Esophagus muscularis mucosa (tissue), 4 donors: Measurements from ENCODE around the gene HOXA9. TPM values are rescaled to one million over a fixed set of nuclear protein-coding genes. Genes with fewer than 3 reads are reported as not detected.

Experiments
- DNase-seq: peaks from one replicate; pipeline ENCODE4 v3.0.0-alpha.2; 2017; ENCODE audit errors: extremely low spot score
- H3K27ac ChIP-seq, 4 donors: fragments of 200-600 bp; sonication (generic); replicated peaks in 1 of 4; 1 replicate in 3 of 4; 2 replicates in 1 of 4; pipeline ENCODE4 v1.5.1; 2016 to 2019; ENCODE audit warnings: mild to moderate bottlenecking in 1 of 4
- H3K27me3 ChIP-seq, 4 donors: fragments of 200-600 bp; sonication (generic); one replicate each; pipeline versions ENCODE4 v1.5.1 to v1.6.0; 2016 to 2019
- H3K36me3 ChIP-seq, 4 donors: fragments of 200-600 bp; sonication (generic); one replicate each; pipeline ENCODE4 v1.5.1; 2016 to 2019
- H3K4me1 ChIP-seq, 4 donors: fragments of 200-600 bp; sonication (generic); one replicate each; pipeline ENCODE4 v1.5.1; 2016 to 2019
- H3K4me3 ChIP-seq, 4 donors: fragments of 200-600 bp; sonication (generic); 1 replicate in 2 of 4; 2 replicates in 2 of 4; pipeline ENCODE4 v1.5.1; 2016 to 2019; ENCODE audit warnings: mild to moderate bottlenecking in 4 of 4, moderate library complexity in 1 of 4
- H3K9me3 ChIP-seq, 4 donors: fragments of 200-600 bp; sonication (generic); 1 replicate in 3 of 4; 2 replicates in 1 of 4; pipeline ENCODE4 v1.5.1; 2016 to 2019
- CTCF ChIP-seq, 3 experiments: fragments of 200-600 bp in 2 of 3; fragments of 450-650 bp in 1 of 3; sonication (generic) in 2 of 3; IDR thresholded peaks; one replicate each; pipeline ENCODE4 v1.5.1; 2017 to 2019; ENCODE audit warnings: antibody characterized with exemption in 3 of 3, mild to moderate bottlenecking in 2 of 3, moderate library complexity in 1 of 3
- EP300 ChIP-seq: sonication (generic); formaldehyde crosslinking; IDR thresholded peaks from one replicate; pipeline ENCODE4 v1.6.1; 2017; ENCODE audit warnings: antibody characterized with exemption
- POLR2A ChIP-seq: fragments of 450-650 bp; IDR thresholded peaks from one replicate; pipeline ENCODE4 v1.6.1; 2017; ENCODE audit warnings: antibody characterized with exemption, moderate library complexity, mild to moderate bottlenecking, low read depth
- POLR2AphosphoS5 ChIP-seq, 2 donors: sonication (generic); formaldehyde crosslinking; IDR thresholded peaks; one replicate each; pipeline ENCODE4 v1.6.1; 2017; ENCODE audit warnings: antibody characterized with exemption in 2 of 2
- WGBS: methylation state at CpG from one replicate; pipeline ENCODE4 v1.1.5; 2018; 5-methylcytosine and 5-hydroxymethylcytosine counted together
- intact Hi-C: fragments of 100-400 bp; cut with DNase I; formaldehyde crosslinking; loops from one replicate; pipeline ENCODE4 v1.15.1; 2023
- total RNA-seq, 4 donors: library from RNA; depleted of rRNA; stranded (reverse); fragments of >200 nt; gene quantifications; one replicate each; pipeline versions ENCODE4 v1.1.0 to v1.2.1, GENCODE V29; 2016

Gene HOXA9
- total RNA-seq, 4 donors from 2014 or later, result 0.50 TPM; not detected in 3

GRCh38 chr7:27188386-27189294, 23.3 kb upstream of the HOXA9 start:
- Histone ChIP-seq H3K27ac (no peak overlapping the region), H3K36me3 (no peaks in the 10 kb centered on the region), H3K27me3 (peaks cover 9 to 100% (median 95%) of the 10 kb centered on the region in 4 donors), H3K4me1 (peaks cover 44 to 71% (median 61%) of the 10 kb centered on the region in 4 donors), H3K4me3 (peak overlapping the region; percentile 3 to 27 (median 20)), H3K9me3 (no peaks in the 10 kb centered on the region)
- WGBS, result 11% methylated on average over 8 of the region's 49 CpGs
- DNase-seq, result no peak
- TF ChIP-seq POLR2AphosphoS5 (IDR thresholded peaks at IDR 0.05), result no peak
- no peak for TF ChIP-seq CTCF (IDR thresholded peaks at IDR 0.05)
- intact Hi-C loops, result no loop called here

GRCh38 chr7:27187475-27188385, 22.4 kb upstream of the HOXA9 start:
- peaks cover 47 to 71% (median 61%) of the 10 kb centered on the region in 4 donors for H3K4me1 ChIP-seq
- H3K9me3 ChIP-seq, result no peaks in the 10 kb centered on the region
- no peak overlapping the region for H3K27ac ChIP-seq
- H3K4me3 ChIP-seq, result peak overlapping the region in 2 of 4 donors; percentile 20 to 27
- TF ChIP-seq POLR2A (no peak), CTCF (IDR thresholded peaks at IDR 0.05) (no peak), EP300 (no peak), POLR2AphosphoS5 (IDR thresholded peaks at IDR 0.05) (no peak)
- H3K27me3 ChIP-seq, result peaks cover 15 to 100% (median 95%) of the 10 kb centered on the region in 4 donors
- intact Hi-C loops, result no loop called here
- H3K36me3 ChIP-seq, result no peaks in the 10 kb centered on the region
- DNase-seq, result no peak
- WGBS, result 8% methylated on average over 37 of the region's 46 CpGs

GRCh38 chr7:27186668-27187474, 21.5 kb upstream of the HOXA9 start:
- no peak for DNase-seq
- WGBS, result 32% methylated on average over 4 of the region's 4 CpGs
- intact Hi-C loops, result no loop called here
- Histone ChIP-seq H3K4me1 (peaks cover 42 to 67% (median 53%) of the 10 kb centered on the region in 4 donors), H3K27ac (no peak overlapping the region), H3K4me3 (no peak overlapping the region), H3K9me3 (no peaks in the 10 kb centered on the region), H3K27me3 (peaks cover 15 to 100% (median 99%) of the 10 kb centered on the region in 4 donors), H3K36me3 (no peaks in the 10 kb centered on the region)
- no peak for TF ChIP-seq CTCF (IDR thresholded peaks at IDR 0.05)
- no peak for TF ChIP-seq EP300
- no peak for TF ChIP-seq POLR2AphosphoS5 (IDR thresholded peaks at IDR 0.05)
- TF ChIP-seq POLR2A, result no peak

- 9% methylated on average over 23 of the region's 24 CpGs for WGBS
- Histone ChIP-seq H3K36me3 (no peaks in the 10 kb centered on the region), H3K27me3 (peaks cover 15 to 100% (median 96%) of the 10 kb centered on the region in 4 donors), H3K4me1 (peaks cover 42 to 66% (median 51%) of the 10 kb centered on the region in 4 donors), H3K27ac (no peak overlapping the region), H3K9me3 (no peaks in the 10 kb centered on the region), H3K4me3 (no peak overlapping the region)
- TF ChIP-seq CTCF (IDR thresholded peaks at IDR 0.05) (no peak), POLR2A (no peak), EP300 (no peak), POLR2AphosphoS5 (IDR thresholded peaks at IDR 0.05) (no peak)
- intact Hi-C loops, result no loop called here
- no peak for DNase-seq
Observed at GRCh38 chr7:27185854-27186667, 20.7 kb upstream of the HOXA9 start.
